ENCODE measurements around the gene MOAP1. TPM values are rescaled to one million over a fixed set of nuclear protein-coding genes. Genes with fewer than 3 reads are reported as not detected.
A peak's percentile ranks its signal among the peaks of the same experiment; 100 is the strongest.

MOAP1 gene
- total RNA-seq, 1 donor from 2014 or later, result 20.5 TPM

DNA sequence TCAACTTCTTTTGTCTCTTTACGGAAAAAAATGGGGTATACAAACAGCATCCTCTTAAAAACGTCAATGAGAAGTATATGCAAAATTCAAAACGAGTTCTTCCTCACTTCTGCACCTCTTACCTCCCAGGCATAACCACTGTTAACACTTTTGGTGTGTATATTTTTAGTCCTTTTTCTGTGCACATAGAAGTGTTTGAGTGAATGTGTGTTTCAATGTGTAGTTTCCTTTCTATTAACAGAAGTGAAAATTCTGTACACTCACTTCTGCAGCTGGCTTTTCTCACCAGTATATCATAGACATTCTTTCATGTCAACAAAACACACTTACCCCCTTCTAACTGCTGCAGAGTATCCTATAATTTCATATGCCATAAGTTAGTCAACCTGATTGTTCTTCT is 27.7 kb upstream of the MOAP1 start:
- H3K9me3 Mint-ChIP-seq, result no peaks in the 10 kb centered on the region
- no peak overlapping the region for H3K4me3 Mint-ChIP-seq
- H3K27me3 Mint-ChIP-seq (ENCODE audit: low read depth), result no peaks in the 10 kb centered on the region
- TF ChIP-seq, protein P1, sequence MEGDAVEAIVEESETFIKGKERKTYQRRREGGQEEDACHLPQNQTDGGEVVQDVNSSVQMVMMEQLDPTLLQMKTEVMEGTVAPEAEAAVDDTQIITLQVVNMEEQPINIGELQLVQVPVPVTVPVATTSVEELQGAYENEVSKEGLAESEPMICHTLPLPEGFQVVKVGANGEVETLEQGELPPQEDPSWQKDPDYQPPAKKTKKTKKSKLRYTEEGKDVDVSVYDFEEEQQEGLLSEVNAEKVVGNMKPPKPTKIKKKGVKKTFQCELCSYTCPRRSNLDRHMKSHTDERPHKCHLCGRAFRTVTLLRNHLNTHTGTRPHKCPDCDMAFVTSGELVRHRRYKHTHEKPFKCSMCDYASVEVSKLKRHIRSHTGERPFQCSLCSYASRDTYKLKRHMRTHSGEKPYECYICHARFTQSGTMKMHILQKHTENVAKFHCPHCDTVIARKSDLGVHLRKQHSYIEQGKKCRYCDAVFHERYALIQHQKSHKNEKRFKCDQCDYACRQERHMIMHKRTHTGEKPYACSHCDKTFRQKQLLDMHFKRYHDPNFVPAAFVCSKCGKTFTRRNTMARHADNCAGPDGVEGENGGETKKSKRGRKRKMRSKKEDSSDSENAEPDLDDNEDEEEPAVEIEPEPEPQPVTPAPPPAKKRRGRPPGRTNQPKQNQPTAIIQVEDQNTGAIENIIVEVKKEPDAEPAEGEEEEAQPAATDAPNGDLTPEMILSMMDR (conservative IDR thresholded peaks at IDR 0.05), result no peak
- no peak overlapping the region for H3K27ac Mint-ChIP-seq (ENCODE audit: unreplicated experiment)
- no peak for DNase-seq (ENCODE audit: low read depth, low spot score)
- H3K4me1 Mint-ChIP-seq, result peaks cover 21% of the 10 kb centered on the region
- H3K36me3 Mint-ChIP-seq (ENCODE audit: low read depth), result no peaks in the 10 kb centered on the region

DNA sequence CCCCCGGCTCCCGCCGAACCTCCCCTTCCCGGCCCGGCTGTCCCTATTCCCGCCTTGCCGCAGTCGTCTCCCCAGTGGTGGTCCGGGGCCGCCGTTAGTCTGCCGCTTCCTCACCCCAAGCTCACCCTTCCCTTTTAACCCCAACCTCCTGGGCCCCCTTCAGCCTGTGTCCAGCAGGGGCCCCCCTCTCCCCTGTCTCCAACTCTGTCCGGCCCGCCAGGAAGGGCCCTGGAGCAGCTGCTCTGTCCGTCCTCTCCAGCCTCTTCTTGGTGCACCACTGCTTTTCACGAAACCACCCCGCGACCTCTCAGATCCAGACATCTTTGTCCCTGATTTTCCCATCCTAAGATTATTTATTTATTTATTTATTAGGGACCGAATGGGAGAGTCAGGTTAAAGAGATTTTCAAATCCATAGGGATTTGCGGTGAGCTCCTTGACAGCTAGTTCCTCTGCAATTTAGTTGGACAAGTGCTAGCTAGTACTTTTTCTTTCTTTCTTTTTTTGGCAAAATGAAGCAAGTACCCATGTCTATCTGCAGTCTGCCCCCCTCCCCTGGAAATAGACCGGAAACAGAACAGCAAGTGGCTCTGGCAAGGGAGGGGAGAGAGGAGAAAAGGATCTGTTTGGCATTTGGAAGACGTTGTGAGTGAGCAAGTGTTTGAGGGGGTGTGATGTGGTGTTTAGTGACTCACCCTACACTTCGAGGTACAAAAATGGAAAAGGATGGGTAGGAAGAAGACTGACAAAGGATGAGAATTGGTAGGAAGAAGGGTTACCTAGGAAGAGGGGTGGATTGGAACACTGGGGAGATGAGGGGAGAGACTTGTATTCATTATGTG is 23.0 kb upstream of the MOAP1 start:
- TF ChIP-seq, protein P1 (conservative IDR thresholded peaks at IDR 0.05), result peak; percentile 51
- DNase-seq (ENCODE audit: low read depth, low spot score), result peak; percentile 49
- H3K27me3 Mint-ChIP-seq (ENCODE audit: low read depth), result no peaks in the 10 kb centered on the region

DNA sequence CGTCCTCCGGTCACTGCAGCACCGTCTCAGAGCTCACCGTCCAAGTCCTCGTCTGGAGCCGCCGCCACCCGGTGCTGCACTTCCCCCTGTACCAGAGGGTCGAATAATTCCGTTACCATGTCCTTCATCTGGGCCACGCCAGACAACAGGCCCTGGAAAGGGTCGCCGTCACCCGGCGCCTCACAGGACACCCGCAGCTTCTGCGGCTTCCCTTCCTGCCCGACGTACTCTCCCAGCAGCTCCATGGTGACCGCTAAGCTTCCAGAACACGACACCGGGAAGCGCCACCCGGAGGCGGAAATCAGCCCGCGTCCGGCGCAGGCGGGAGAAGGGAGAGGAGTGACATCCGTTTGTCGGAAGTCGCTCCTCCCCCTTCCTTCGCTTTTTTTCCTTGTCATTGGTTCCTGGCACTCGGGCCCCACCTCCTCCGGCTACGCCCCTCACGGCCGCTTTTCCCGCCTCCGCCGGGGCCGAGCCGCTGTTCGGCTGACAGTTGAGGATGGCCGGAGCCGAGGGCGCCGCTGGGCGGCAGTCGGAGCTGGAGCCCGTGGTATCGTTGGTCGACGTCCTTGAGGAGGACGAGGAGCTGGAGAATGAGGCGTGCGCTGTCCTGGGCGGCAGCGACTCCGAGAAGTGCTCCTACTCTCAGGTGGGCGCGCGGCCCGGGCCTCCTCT is 22.2 kb upstream of the MOAP1 start, which contains the start of the genes GON7 and UBR7:
TSS of gene GON7 (minus strand) at position 273 of the 675 bp plus-strand sequence. CDS start at position 245, 28 bp downstream.
TSS of gene UBR7 (plus strand) at position 464 of the 675 bp plus-strand sequence. CDS start at position 500, 36 bp downstream.
- Mint-ChIP-seq H3K27ac (ENCODE audit: unreplicated experiment) (peak within 1 kb of the TSS; percentile 98), H3K4me1 (peaks cover 46% of the 10 kb centered on the region), H3K4me3 (peak within 1 kb of the TSS; percentile 97), H3K9me3 (no peaks in the 10 kb centered on the region), H3K36me3 (ENCODE audit: low read depth) (peaks cover 7% of the 10 kb centered on the region), H3K27me3 (ENCODE audit: low read depth) (no peaks in the 10 kb centered on the region)
- TF ChIP-seq, protein P1 (conservative IDR thresholded peaks at IDR 0.05), result no peak
- DNase-seq (ENCODE audit: low read depth, low spot score), result peak; percentile 93

More for the DNA sequence above, 23.0 kb upstream of the MOAP1 start:
- peaks cover 46% of the 10 kb centered on the region for H3K4me1 Mint-ChIP-seq
- peaks cover 7% of the 10 kb centered on the region for H3K36me3 Mint-ChIP-seq (ENCODE audit: low read depth)
- peak overlapping the region; percentile 97 for H3K4me3 Mint-ChIP-seq
- H3K9me3 Mint-ChIP-seq, result no peaks in the 10 kb centered on the region
- peak overlapping the region; percentile 76 for H3K27ac Mint-ChIP-seq (ENCODE audit: unreplicated experiment)

DNA sequence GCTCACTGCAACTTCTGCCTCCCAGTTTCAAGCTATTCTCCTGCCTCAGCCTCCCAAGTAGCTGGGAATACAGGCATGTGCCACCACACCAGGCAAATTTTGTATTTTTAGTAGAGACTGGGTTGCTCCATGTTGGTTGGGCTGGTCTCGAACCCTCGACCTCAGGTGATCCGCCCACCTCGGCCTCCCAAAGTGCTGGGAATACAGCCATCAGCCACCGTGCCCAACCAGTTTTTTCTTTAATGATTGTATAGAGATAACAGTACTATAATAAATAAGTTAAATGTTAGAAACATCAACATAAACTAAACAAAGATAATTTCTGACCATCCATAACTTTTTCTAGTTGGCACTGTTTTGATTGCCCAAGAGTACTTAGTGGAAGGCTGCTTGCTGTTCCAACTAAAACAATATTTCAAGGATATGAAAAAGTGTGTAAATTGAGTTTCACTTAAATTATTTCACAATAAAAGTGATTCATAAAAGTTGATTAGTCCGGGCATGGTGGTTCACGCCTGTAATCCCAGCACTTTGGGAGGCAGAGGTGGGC is 16.5 kb upstream of the MOAP1 start:
- Mint-ChIP-seq H3K27ac (ENCODE audit: unreplicated experiment) (no peak overlapping the region), H3K4me3 (no peak overlapping the region), H3K27me3 (ENCODE audit: low read depth) (no peaks in the 10 kb centered on the region), H3K4me1 (peaks cover 18% of the 10 kb centered on the region), H3K36me3 (ENCODE audit: low read depth) (peaks cover 3% of the 10 kb centered on the region), H3K9me3 (no peaks in the 10 kb centered on the region)
- TF ChIP-seq, protein P1 (conservative IDR thresholded peaks at IDR 0.05), result no peak
- DNase-seq (ENCODE audit: low read depth, low spot score), result no peak

- DNase-seq (ENCODE audit: low read depth, low spot score), result no peak
- Mint-ChIP-seq H3K4me3 (no peak overlapping the region), H3K27ac (ENCODE audit: unreplicated experiment) (no peak overlapping the region), H3K27me3 (ENCODE audit: low read depth) (no peaks in the 10 kb centered on the region), H3K4me1 (peaks cover 11% of the 10 kb centered on the region), H3K9me3 (no peaks in the 10 kb centered on the region), H3K36me3 (ENCODE audit: low read depth) (peaks cover 3% of the 10 kb centered on the region)
- TF ChIP-seq, protein P1 (conservative IDR thresholded peaks at IDR 0.05), result no peak
These were observed 15.9 kb upstream of the MOAP1 start for GRCh38 chr14:93200553-93200952.
